ENCODE results near the gene C2orf15. TPM values are rescaled to one million over a fixed set of nuclear protein-coding genes. Genes with fewer than 3 reads are reported as not detected.

Gene C2orf15, protein sequence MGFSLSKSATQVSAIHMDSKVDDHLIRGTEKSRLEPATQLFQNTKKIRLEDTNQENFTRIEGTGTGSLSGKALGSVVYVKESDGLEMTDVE
- 1.7 TPM in 1 of 2 replicates, not detected in the other for total RNA-seq

DNA sequence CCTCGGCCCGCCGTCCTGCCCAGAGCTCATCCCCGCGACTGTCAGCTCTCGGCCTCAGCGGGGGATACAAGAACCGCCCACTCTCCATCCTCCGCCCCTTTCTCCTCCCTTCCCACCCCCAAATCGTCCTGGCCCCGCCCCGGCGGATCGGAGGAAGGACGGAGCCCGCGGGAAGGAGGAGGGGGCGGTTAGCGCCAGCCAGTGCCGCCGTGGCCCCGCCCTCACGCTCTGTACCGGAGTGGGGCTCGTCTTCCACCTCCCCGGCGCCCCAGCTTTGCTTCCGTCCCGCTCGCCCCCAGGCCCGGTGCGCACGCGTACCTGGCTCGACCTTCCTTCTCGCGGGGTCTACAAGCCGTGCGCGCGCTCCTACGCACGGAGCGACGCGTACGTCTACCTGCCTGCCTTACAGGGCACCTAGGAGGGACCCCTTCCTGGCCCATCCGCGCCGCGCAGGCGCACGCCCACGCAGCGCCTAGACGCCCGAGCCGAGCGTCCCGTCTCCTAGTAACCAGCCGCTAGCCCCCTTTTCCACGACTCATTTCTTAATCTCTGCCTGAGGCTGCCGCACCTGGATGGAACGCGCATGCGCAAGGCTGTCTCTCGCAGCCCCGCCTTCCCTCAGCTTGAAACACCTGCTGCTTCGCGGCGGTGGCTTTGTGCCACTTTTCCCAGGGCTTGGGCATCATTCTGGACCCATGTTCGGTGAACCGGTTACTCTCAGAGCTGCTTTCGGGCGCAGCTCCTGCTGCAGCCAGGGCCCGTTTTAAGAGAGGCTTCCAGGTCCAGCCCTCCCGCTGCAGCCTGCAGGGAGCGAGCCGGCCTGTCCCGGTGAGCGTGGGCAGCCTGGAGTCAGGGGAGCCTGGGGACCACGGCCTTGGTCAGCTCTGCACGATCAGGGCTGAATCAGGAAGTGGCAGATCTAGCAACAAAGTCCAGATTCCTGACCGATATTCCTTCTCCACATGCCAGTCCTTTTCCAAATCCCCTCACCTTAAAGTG lies at the start of gene C2orf15:
C2orf15 (plus strand) TSS at position 598 of the 999 bp plus-strand sequence. CDS start 8,852 bp downstream, outside the sequence.

DNA sequence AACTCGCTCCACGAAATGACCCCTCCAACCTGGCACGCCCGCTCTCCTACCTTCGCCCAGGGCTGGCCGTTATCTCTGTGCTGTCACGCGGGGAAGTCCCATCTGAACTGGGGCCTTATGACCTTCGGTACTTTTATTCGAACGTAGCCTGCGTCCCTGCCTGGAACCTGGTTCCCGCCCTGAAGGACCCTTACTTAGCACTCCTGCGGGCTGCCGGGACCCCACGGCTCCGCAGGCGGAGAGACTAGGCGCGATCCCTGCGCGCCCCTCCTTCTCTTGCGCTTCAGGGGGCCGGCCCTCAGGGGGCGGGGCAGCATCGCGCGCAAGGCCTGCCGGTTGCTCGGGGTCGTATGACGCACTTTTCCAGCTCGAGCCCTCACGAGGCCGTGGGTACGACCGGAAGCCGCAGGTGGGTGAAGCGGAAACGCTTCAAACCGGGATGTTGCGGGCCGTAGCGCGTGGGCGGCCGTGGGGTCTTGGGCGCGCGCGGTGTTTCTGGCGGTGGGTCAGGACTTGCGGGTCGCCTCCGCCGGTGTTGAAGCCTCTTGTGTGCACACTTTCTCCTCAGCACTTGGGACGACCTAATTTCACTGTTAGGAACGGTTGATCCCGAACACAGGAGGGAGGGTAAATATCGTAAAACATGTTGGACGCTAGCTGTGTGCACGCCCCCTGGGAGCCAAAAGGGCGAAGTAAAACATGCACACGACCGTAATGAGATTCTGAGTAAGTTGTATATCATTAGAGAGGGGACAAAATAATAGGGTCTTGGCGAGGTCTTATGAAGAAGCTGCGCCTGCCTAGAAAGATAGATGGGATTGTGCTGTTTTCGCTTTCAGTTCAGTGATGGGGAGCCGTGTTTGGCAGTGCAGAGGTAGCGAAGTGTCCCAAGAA lies 13.4 kb downstream of the C2orf15 start, which contains the start of the genes LIPT1 and TSGA10:
LIPT1 (plus strand) TSS at position 325 of the 894 bp plus-strand sequence. CDS start 6,991 bp downstream, outside the sequence.
TSGA10 (minus strand) TSS at position 300 of the 894 bp plus-strand sequence. CDS start 45,503 bp downstream, outside the sequence.

DNA sequence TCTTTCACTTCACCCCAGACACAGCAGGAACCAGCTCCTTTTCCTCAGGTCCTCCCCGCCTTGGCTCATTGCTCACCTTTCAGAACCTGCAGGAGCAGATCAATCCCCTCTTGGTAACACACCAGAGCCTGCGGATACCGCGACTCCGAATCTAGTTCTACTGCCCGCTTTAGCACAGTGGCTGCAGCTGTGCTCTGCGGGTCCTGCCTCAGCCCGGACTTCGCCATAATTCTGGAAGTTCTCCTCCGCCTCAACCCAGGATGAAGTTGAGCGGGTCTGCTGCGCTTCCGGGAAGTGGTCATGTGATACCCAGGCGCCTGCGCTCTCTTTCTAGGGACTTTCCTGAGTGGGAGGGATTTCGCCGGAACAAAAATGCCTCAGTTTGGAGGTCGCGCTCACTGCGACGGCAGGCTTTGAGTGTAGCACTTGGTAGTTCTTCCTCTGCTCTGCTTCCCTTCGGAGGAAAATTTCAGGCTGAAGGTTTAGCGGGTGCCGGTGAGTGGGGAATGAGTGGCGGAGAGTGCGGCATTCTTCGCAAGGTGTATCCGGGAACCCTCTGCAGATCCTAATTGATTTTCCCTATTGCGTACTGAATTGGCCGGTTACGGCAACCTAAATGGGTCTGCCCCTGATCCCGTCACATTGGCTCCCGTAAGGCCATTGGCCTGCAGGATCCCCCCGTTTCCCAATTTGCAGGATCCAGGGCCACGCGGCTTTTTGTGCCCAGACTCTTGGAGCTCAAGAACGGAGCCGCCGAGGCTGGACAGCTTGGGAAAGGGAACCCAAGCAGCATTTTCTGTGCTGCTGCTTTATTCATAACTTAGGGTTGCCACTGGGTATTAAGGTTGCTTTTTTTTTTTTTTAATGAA lies 39.5 kb downstream of the C2orf15 start, which contains the start of the genes MITD1 and MRPL30:
MITD1 (minus strand) TSS at position 304 of the 869 bp plus-strand sequence; CDS start at position 227, 77 bp downstream.
MRPL30 (plus strand) TSS at position 430 of the 869 bp plus-strand sequence. CDS start 5,020 bp downstream, outside the sequence.

Other genes starting within 250 kb of the C2orf15 start
- gene CRACDL, start 205.5 kb upstream of the C2orf15 start, total RNA-seq, result 0.48 and 1.1 TPM in 2 replicates
- 2.8 and 3.6 TPM in 2 replicates for gene TSGA10, start 13.2 kb downstream of the C2orf15 start, total RNA-seq
- gene LIPT1, start 13.3 kb downstream of the C2orf15 start, total RNA-seq, result 2.4 and 3.6 TPM in 2 replicates
- gene MITD1, start 39.4 kb downstream of the C2orf15 start, total RNA-seq, result 13.2 and 24.6 TPM in 2 replicates
- gene MRPL30, start 39.5 kb downstream of the C2orf15 start, total RNA-seq, result 34.5 and 37.1 TPM in 2 replicates
- not detected in 2 replicates for gene LYG2, start 114.0 kb downstream of the C2orf15 start, total RNA-seq
- not detected in 2 replicates for gene LYG1, start 159.5 kb downstream of the C2orf15 start, total RNA-seq
- gene TXNDC9, start 194.6 kb downstream of the C2orf15 start, total RNA-seq, result 70.8 and 94.2 TPM in 2 replicates
- 22.8 and 32.0 TPM in 2 replicates for gene EIF5B, start 195.7 kb downstream of the C2orf15 start, total RNA-seq

Data from tracheal epithelial cell (primary cell).